KOPT-K1 (cell line): ENCODE measurements around the gene AEBP2.

ENCODE experiments used
- H3K27ac ChIP-seq: fragments of 200-600 bp; sonication (generic); 2 replicates; pipeline ENCODE4 v1.5.1; 2016; ENCODE audit warnings: antibody characterized with exemption, mild to moderate bottlenecking, low read depth, low read length; ENCODE audit not compliant: poor library complexity, severe bottlenecking
- H3K36me3 ChIP-seq: fragments of 200-600 bp; sonication (generic); 2 replicates; pipeline ENCODE4 v1.5.1; 2017; ENCODE audit warnings: antibody characterized with exemption, mild to moderate bottlenecking, low read length, moderate library complexity; ENCODE audit not compliant: insufficient read depth
- H3K9me3 ChIP-seq: fragments of 200-600 bp; sonication (generic); 2 replicates; pipeline ENCODE4 v1.5.1; 2017; ENCODE audit warnings: antibody characterized with exemption, low read length, mild to moderate bottlenecking; ENCODE audit not compliant: insufficient read depth, poor library complexity, severe bottlenecking

AEBP2 gene

DNA sequence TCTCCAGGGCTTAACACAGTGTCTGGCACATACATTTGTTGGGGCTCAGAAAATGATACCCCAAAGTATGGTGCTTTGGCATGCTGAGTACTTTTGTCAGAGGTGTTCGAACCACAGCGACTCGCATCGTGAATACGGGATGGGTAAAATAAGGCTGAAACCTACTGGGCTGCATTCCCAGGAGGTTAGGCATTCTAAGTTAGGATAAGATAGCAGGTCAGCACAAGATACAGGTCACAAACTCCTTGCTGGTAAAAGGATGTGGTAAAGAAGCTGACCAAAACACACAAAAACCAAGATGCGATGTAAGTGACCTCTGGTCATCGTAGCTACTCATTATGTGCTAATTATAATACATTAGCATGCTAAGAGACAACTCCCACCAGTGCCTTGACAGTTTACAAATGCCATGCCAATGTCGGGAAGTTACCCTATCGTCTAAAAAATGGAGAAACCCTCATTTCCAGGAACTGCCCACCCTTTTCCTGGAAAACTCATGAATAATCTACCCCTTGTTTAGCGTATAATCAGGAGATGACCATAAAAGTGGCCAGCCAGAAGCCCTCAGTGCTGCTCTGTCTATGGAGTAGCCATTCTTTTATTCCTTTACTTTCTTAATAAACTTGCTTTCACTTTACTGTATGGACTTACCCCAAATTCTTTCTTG lies 3.3 kb upstream of the AEBP2 start:
- Histone ChIP-seq H3K27ac (peak overlapping the region; percentile 80), H3K36me3 (no peaks in the 10 kb centered on the region), H3K9me3 (no peaks in the 10 kb centered on the region)

DNA sequence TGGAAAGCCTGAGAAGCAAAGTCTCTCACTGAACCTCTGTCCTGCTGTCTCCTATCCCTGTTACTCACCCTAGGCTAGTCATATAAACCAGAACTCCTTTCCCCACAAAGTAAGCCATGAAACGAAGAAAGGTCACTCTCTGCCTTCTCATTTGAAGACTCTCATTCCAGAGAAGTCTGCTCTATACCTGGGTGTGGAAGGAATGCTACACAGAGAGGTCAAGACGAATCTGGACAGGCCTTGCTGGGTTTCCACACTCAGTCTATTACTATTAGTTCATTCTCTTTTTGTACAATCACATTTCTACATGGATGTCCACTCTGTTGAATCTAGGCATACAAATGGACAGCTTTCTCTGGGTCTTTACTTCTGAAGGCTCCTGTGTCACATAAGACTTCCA lies 2.4 kb upstream of the AEBP2 start:
- no peaks in the 10 kb centered on the region for H3K9me3 ChIP-seq
- H3K27ac ChIP-seq: no peak overlapping the region
- H3K36me3 ChIP-seq: peaks cover 3% of the 10 kb centered on the region; the same call in 1 of the 2 replicates

DNA sequence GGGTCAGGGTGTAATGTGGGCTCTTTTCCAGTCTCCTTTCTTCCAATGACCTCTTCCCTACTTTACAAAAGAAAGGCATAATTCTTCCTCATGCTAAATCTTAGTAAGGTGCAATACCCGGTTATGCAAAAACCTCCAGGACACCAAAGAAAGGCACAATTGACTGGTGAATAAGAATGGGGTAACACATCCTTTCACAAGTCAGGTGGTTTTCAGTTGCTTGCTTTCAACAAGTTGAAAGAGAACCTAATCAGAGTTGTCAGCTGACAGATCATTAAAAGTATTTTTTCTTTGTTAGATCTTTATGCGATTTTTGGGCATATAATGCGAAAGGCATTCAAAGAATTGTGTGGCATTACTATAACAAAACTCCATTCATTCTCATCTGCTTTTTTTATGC lies 1.3 kb upstream of the AEBP2 start:
- H3K36me3 ChIP-seq: peaks cover 10% of the 10 kb centered on the region
- H3K9me3 ChIP-seq: no peaks in the 10 kb centered on the region
- no peak overlapping the region for H3K27ac ChIP-seq

DNA sequence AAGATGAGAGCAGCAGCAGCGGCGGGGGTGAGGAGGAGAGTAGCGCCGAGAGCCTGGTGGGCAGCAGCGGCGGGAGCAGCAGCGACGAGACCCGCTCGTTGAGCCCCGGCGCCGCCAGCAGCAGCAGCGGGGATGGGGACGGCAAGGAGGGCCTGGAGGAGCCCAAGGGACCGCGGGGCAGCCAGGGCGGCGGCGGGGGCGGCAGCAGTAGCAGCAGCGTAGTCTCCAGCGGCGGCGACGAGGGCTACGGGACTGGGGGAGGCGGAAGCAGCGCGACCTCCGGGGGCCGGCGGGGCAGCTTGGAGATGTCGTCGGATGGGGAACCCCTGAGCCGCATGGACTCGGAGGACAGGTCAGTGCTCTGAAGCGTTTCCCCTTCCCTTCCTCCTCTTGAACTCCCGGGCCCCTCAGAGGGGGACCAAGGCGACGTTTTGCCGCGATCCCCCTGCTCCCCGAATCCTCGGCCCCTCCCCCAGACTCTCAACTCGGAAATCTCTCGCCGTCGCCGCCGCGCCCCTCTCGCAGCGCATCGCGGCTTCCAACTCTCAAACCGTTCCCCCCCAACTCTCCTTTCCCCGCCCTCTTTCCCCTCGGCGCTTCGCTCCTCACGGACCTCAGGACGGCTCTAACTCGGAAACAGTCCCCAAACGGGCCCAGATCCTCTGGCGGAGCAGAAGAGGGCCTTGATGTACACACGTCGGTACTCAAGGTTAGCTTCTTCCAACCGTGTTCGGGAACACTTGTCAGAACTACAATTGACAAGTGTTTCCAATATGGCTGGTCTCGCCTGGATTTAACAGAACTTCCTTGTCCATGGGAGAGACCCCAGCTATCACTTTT lies 947 bp downstream of the AEBP2 start:
- H3K27ac ChIP-seq: peak overlapping the region; percentile 96

DNA sequence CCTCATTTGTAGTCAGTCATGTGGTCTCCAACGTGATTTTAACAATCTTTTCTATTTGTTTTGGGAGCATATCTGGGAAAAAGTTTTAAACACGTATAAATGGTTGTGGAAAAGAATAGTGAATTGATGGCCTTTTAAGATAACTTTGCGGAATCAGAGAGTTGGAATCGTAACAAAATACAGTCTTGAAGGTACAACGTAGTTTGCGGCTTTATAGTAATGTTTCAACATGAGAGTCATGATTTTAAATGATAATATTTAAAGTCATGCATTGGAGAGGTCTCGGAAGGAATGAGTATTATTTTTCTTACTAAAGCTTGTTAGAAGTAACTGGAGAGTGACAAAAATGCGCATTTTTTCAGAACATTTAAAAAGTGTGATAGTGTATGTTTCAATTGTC lies 1.6 kb downstream of the AEBP2 start:
- Histone ChIP-seq H3K36me3 (peaks cover 33% of the 10 kb centered on the region), H3K27ac (peak overlapping the region; percentile 96), H3K9me3 (no peaks in the 10 kb centered on the region)

More for the DNA sequence above, 947 bp downstream of the AEBP2 start:
- Histone ChIP-seq H3K9me3 (no peaks in the 10 kb centered on the region), H3K36me3 (peaks cover 26% of the 10 kb centered on the region)

DNA sequence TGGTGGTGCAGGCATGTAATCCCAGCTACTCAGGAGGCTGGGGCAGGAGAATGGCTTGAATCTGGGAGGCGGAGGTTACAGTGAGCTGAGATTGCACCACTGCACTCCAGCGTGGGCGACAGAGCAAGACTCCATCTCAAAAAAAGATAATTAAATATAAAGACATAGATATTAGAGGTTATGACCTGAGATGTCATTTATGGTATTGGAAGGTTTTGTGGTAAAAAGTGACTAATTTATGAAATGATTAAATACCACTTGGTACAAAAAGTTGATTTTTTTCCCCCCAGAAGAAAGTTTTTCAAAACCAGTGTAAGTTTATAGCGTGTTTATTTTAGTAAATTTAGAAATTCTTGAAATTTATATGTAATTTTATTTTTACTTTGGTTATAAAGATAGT lies 4.3 kb downstream of the AEBP2 start:
- peaks cover 48% of the 10 kb centered on the region for H3K36me3 ChIP-seq
- no peaks in the 10 kb centered on the region for H3K9me3 ChIP-seq
- no peak overlapping the region for H3K27ac ChIP-seq

DNA sequence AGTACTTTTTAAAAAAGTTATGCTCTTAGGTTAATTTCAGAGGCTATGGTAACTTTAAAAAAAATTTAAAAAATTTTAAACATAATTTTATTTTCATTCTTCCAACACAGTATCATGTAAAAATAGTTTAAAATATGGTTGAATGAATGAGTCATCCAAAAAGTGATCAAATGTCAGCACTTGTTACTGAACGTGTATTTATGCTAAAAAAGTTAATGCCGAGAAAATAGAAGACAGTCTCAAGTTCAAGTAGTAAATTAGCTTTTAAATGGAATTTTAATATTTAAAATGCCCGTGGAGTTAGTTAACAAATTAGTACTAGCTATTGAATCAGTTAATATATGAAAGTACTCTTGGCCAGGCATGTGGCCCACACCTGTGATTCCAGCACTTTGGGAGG lies 4.8 kb downstream of the AEBP2 start:
- Histone ChIP-seq H3K9me3 (no peaks in the 10 kb centered on the region), H3K27ac (no peak overlapping the region), H3K36me3 (peaks cover 49% of the 10 kb centered on the region)

DNA sequence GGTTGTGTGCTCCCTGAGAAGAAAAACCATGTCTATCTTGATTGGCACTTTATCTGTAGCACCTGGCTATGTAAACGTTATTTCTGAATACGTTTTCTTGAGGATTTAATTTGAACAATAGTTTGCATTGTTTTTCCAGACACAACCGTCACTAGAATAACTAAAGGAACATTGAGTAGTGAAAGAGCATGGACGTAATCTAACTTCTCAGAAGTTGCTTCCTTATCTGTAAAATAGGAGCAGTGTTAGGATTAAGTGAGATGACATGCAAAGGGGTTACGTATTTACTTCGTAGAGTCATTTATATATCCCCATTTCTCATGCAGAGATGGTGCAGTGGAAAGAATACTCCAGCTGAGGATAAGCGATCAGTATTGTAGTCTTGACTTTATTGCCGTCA lies 8.1 kb downstream of the AEBP2 start:
- Histone ChIP-seq H3K36me3 (peaks cover 47% of the 10 kb centered on the region), H3K27ac (no peak overlapping the region)

DNA sequence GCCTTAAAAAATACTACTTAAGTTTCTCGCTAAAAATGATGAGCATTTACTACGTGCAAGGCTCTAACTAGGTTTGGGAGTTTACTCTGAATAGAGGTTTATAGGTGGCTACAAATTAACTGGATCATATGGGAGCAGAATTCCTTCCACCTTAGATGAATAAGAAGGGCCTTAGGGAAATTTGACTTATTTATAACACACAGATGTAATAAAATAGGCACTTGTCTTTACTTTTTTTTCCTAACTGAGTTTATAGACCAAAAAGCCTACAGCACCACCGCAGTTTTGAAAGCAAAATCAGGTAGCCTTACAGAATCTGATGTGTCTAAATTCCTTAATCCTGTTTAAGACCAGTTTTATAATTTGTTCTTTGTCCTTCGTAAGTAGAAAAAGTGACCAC lies 10.5 kb downstream of the AEBP2 start:
- Histone ChIP-seq H3K9me3 (no peaks in the 10 kb centered on the region), H3K36me3 (peaks cover 46% of the 10 kb centered on the region), H3K27ac (no peak overlapping the region)

More for the DNA sequence above, 8.1 kb downstream of the AEBP2 start:
- H3K9me3 ChIP-seq: no peaks in the 10 kb centered on the region

DNA sequence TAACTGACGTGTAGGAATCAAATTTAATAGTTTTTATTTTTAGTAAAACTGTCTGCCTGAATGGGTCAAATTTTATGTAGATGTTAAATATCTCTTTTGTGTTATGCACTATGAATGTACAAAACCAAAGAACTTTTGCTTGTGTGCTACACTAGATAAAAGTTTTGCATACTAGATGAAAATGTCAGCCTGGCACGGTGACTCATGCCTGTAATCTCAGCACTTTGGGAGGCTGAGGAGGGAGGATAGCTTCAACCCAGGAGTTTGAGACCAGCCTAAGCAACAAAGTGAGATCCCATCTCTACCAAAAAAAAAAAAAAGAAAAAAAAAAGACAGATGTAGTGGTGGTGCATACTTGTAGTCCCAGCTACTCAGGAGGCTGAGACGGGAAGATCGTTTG lies 11.1 kb downstream of the AEBP2 start:
- Histone ChIP-seq H3K9me3 (no peaks in the 10 kb centered on the region), H3K27ac (no peak overlapping the region), H3K36me3 (peaks cover 45% of the 10 kb centered on the region)

DNA sequence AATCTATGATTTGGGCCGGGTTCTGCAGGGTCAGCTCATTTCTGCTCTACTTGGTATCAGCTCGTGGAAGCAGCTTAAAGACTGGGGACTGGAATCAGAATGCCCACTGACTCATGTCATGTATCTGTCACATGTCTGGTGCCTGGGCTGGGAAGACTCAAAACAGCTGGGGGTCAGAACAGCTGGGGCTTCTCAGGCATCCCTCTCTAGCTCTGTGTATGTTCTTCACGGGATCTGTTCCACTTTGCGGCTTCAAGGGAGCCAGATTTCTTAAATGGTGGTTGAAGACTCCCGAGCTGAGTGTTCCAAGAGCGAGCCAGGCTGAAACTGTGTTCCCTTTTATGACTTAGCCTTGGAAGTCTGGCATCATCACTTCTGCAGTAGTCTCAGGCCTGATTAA lies 11.9 kb downstream of the AEBP2 start:
- H3K36me3 ChIP-seq: peaks cover 45% of the 10 kb centered on the region
- H3K9me3 ChIP-seq: no peaks in the 10 kb centered on the region
- no peak overlapping the region for H3K27ac ChIP-seq

DNA sequence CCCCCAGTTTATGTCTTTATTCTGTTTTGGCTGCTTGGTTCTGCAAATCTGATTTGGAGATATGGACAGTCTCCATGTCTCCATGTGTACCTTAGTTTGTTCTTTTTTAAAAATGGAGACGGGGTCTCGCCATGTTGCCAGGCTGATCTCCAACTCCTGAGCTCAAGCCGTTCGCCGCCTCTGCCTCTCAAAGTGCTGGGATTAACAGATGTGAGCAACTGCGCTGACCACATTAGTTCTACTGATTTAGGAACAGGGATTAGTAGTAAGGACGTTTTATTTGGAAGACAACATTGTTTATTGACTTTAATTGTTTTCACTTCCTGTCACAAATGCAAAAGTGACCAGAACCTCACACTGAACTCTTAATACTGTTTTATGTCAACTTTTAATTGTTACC lies 14.7 kb downstream of the AEBP2 start:
- no peaks in the 10 kb centered on the region for H3K9me3 ChIP-seq
- peaks cover 50% of the 10 kb centered on the region for H3K36me3 ChIP-seq
- H3K27ac ChIP-seq: no peak overlapping the region

DNA sequence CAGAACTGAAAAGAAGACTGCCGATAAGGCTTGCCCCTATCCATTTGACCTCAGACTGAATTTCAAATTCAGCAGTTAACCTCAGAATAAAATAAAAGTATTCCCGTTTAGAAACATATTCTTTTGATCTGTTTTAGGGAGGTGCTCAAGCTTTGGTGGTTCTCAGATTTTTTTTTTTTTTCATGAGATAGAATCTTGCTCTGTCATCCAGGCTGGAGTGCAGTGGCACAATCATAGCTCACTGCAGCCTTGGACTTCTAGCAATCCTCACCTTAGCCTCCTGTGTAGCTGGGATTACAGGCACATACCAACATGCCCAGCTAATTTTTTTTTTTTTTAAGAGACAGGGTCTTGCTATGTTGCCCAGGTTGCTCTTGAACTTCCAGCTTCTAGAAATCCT lies 15.5 kb downstream of the AEBP2 start:
- peaks cover 50% of the 10 kb centered on the region for H3K36me3 ChIP-seq
- no peak overlapping the region for H3K27ac ChIP-seq
- H3K9me3 ChIP-seq: no peaks in the 10 kb centered on the region

DNA sequence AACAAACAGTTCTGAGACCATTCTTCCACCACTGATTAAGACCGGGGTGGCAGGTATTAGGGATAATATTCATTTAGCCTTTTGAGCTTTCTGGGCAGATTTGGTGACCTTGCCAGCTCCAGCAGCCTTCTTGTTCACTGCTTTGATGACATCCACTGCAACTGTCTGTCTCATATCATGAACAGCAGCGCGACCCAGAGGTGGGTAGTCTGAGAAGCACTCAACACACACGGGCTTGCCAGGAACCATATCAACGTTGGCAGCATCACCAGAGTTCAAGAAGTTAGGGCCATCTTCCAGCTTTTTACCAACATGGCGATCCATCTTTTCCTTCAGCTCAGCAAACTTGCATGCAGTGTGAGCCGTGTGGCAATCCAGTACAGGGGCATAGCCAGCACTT lies 16.9 kb downstream of the AEBP2 start:
- Histone ChIP-seq H3K27ac (no peak overlapping the region), H3K9me3 (no peaks in the 10 kb centered on the region), H3K36me3 (peaks cover 50% of the 10 kb centered on the region)

DNA sequence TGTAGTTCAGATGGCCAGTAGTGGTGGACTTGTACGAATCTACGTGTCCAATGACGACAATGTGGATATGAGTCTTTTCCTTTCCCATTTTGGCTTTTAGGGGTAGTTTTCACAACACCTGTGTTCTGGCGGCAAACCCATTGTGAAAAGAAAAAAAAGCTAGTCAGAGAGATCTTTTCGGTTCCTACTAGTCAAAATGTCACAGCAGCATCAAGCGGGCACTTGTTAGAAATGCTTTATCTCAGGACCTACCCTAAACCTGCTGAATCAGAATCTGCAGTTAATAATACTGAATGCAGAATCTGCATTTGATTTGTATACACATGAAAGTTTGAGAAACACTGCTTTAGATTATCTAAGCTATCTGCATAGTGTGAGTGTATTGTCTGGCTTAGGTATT lies 18.3 kb downstream of the AEBP2 start:
- Histone ChIP-seq H3K9me3 (no peaks in the 10 kb centered on the region), H3K27ac (no peak overlapping the region), H3K36me3 (peaks cover 49% of the 10 kb centered on the region)

DNA sequence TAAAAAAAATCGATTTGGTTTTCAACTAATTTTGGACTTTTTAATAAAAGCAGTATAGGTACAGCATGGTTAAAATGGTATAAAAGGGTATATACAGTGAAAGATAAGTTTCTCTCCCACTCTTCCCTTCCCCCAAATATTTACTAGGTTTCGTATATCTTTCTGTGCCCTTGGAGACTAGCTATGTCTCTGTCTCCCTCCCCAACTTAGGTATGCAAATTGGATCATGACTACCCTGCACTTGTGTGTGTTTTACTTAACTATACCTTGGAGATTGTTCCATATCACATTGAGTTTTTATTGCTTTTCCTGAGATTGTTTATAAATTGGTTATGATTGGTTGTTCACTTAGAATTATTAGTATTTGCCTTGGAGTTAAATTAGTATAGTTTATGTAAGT lies 19.4 kb downstream of the AEBP2 start:
- H3K9me3 ChIP-seq: no peaks in the 10 kb centered on the region
- H3K36me3 ChIP-seq: peaks cover 52% of the 10 kb centered on the region
- H3K27ac ChIP-seq: no peak overlapping the region
